HG03103 (cell line): Measurements from ENCODE around the gene THBS1.

Source experiments
- ATAC-seq: cut with Tn5 transposase; IDR thresholded peaks from one replicate; pipeline ENCODE4 v1.9.1; 2021; ENCODE audit warnings: low read depth; ENCODE audit not compliant: unreplicated experiment

Gene THBS1

DNA sequence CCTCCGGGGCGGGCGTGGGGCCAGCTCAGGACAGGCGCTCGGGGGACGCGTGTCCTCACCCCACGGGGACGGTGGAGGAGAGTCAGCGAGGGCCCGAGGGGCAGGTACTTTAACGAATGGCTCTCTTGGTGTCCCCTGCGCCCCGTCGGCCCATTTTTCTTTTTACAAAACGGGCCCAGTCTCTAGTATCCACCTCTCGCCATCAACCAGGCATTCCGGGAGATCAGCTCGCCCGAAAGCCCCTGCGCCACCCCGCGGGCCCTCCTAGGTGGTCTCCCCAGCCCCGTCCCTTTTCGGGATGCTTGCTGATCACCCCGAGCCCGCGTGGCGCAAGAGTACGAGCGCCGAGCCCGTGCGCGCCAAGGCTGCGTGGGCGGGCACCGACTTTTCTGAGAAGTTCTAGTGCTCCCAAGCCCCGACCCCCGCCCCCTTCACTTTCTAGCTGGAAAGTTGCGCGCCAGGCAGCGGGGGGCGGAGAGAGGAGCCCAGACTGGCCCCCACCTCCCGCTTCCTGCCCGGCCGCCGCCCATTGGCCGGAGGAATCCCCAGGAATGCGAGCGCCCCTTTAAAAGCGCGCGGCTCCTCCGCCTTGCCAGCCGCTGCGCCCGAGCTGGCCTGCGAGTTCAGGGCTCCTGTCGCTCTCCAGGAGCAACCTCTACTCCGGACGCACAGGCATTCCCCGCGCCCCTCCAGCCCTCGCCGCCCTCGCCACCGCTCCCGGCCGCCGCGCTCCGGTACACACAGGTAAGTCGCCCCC is at the start of gene THBS1:
TSS of gene THBS1 (plus strand) at position 595 of the 757 bp plus-strand sequence. CDS start 779 bp downstream, outside the sequence.
- ATAC-seq, result no peak

- ATAC-seq, result no peak
These were observed 45.9 kb upstream of the THBS1 start for GRCh38 chr15:39534996-39535395.

DNA sequence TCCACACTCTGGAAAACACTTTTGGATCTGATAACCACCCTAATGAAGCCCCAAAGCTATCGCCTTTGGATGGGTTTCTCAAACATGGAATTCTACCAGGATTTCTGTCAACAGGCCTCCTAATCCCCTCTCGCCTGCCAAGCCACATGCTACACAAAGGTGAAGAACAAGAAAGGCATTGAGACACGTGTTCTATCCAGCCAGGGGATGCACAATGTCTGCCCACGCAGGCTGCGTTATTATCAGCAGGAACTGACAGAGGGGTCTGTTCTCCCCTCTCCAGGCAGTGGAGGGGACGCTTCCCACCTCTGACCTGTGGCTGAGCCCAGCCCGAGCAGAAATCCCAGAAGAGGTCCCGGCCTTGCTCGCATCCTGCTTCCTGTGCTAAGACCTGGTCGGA is 45.4 kb upstream of the THBS1 start:
- ATAC-seq, result no peak

- ATAC-seq, result no peak
These were observed 41.9 kb upstream of the THBS1 start for GRCh38 chr15:39538936-39539335.

GRCh38 chr15:39539466-39539865 is 41.4 kb upstream of the THBS1 start:
- no peak for ATAC-seq

GRCh38 chr15:39539973-39540558 is 40.8 kb upstream of the THBS1 start:
- ATAC-seq, result no peak

DNA sequence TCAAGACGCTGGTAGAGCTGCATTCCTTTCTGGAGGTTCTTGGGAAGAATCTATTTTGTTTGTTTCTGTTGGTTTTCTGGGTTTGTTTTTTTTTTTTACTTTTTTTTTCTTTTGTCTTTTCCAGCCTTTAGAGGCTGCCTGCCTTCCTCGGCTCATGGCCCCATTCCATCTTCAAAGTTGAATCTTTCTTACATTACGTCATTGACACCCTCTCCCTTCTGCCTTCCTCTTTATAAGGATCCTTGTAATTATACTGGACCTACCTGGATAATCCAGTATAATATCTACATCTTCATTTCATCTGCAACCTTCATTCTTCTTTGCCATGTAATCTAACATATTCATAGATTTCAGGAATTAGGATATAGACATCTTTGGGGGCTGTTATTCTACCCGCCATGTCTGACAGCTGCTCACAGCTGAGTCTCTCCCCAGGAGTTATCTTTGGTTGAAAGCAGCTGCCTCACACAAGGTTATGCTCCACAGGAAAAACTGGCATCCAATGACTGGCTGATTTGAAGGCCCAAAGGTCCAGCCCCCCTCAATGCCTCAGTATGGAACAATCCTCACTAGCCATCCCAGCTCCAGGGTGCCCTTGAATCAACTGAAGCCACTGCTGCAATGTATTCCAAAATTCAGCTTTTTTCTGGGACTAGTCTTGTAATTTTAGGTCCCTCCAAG is 38.4 kb upstream of the THBS1 start:
- ATAC-seq, result no peak

- ATAC-seq, result no peak
These were observed 37.2 kb upstream of the THBS1 start for GRCh38 chr15:39543651-39544050.

GRCh38 chr15:39546842-39547241 is 34.0 kb upstream of the THBS1 start:
- no peak for ATAC-seq

- ATAC-seq, result no peak
These were observed 32.3 kb upstream of the THBS1 start for GRCh38 chr15:39548561-39548960.

GRCh38 chr15:39549912-39550311 is 31.0 kb upstream of the THBS1 start:
- ATAC-seq, result no peak

GRCh38 chr15:39551476-39551875 is 29.4 kb upstream of the THBS1 start:
- no peak for ATAC-seq

GRCh38 chr15:39552556-39552955 is 28.3 kb upstream of the THBS1 start:
- ATAC-seq, result no peak

GRCh38 chr15:39553947-39554693 is 26.8 kb upstream of the THBS1 start:
- ATAC-seq, result no peak

DNA sequence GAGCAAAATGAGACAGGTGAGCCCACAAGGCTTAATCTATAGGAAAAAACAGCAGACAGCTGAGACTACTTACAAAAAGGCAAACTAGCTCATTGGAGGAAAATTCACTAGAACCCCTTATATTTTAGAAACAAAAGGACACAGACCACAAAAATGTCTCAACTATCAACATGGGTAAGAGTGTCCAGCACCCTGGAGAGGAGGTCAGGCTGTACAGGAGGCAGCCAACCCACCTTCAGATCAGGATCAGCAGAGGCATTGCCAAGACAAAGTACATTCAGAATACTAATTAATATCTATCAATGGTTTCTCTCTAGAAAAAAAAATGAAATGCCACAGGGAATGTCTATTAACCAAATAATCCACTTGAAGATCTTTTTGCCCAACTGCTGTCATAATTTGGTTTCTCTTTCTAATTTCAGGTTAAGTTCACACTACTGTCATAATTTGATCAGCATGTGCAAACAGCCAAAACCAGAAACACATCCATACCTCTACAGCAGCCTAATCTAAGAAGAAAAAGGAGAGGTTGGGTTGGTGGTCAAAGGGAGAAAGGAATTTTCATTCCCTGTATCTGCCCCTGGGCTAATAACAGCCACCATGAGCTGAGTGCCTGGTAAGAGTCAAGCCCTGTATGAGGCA is 26.0 kb upstream of the THBS1 start:
- ATAC-seq, result no peak

DNA sequence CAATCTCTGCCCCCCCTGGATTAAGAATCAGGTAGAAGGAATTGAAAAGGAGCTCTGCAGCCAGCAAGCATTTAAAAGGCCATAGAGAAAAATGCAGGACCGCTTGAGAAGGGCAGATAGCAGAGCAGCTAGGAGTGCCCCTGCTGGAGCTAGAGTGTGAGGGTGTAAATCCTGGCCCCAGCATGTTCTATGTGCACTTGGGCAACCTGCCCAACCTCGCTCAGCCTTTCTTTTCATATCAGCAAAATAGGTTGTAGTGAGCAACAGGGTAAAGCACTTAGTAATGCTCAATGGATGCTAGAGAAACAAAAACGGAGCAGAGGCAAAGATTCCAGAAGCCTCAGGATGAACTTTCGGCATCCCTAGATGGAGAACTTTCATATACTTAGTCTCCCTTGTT is 25.0 kb upstream of the THBS1 start:
- no peak for ATAC-seq

GRCh38 chr15:39556461-39556860 is 24.4 kb upstream of the THBS1 start:
- no peak for ATAC-seq

- ATAC-seq, result no peak
These were observed 22.5 kb upstream of the THBS1 start for GRCh38 chr15:39558421-39558820.

DNA sequence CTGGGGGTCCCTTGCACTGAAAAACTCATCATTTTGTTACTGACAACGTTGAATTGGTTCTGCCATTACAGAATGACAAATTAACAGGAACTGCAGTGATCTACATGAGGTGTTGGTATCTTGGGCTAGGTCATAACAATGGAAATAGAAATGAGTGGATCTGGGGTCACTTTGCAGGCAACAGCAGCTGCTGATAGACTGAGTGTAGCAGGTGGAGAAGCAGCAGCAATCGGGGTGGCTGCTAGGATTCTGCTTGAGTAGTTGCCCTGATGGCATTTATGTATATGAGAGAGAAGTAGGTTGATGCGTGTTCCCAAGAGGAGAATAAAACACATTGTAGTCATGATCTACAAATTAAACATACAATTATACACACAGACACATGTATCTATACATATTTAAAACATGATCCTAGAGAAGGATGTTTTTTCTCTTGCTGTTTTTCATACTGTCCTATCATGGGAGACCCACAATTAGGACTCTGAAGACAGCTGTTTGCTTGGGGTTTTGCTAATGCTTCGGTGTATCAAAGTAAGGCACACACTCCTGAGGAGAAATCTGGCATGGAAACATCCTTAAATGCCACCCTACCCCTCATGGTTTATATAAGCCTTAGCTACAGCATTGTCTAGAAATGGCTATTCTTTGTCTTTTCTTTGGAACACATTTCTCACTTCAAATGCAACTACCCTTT is 15.8 kb upstream of the THBS1 start:
- ATAC-seq, result no peak

DNA sequence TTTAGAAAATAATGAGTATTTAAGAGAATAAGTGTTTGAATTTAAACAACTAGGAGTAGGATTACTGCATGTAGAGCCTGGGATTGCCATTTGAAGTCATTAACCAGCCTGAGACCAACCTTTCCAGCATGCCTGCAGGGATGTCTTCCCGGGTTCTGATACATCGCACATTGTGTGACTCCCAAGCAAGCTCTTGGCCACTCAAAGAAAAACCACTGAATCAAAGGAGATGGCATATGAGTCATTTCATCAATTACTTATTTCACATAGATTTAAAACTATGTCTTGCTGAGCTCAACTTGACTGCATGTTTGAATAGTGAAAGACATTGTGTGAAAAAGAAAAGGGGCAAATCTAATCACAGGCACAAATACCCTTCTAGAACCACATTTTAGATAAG is 15.0 kb upstream of the THBS1 start:
- ATAC-seq, result no peak
